PC-9 (cell line): ENCODE results near the gene RAET1E. TPM values are rescaled to one million over a fixed set of nuclear protein-coding genes. Genes with fewer than 3 reads are reported as not detected.
"Not testable (repeated sequence)": the region's sequence is repeated elsewhere in the genome, so short reads cannot be mapped to it uniquely, and the experiment has no call there.

ENCODE experiments used
- BruUV-seq: library from RNA; stranded (reverse); fragments of 400-500 nt; replicated peaks from 2 replicates; lab custom pipeline; 2021; lab: Mats Ljungman, UMichigan
- CTCF ChIA-PET: fragments of 300-600 bp; sonication (Branson Sonifier 250); formaldehyde crosslinking; loops from one replicate; lab custom pipeline; 2022; ENCODE audit warnings: antibody characterized with exemption; lab: Charles Lee
- POLR2A ChIA-PET: fragments of 300-600 bp; sonication (Branson Sonifier 250); formaldehyde crosslinking; loops from one replicate; lab custom pipeline; 2022; ENCODE audit warnings: antibody characterized with exemption; ENCODE audit not compliant: unreplicated experiment; lab: Charles Lee
- DNase-seq, 2 experiments: peaks; one replicate each; pipeline versions ENCODE4 v3.0.0 to v3.0.0-alpha.2; 2015 to 2022; ENCODE audit warnings: mixed read lengths in 1 of 2
- H2AFZ ChIP-seq: fragments of 200-600 bp; sonication (generic); 2 replicates; pipeline ENCODE4 v1.8.1; 2017; ENCODE audit warnings: antibody characterized with exemption
- H3F3A ChIP-seq: fragments of 200-600 bp; sonication (generic); 2 replicates; pipeline ENCODE4 v1.8.1; 2017; ENCODE audit warnings: antibody characterized with exemption, mild to moderate bottlenecking, low read depth; ENCODE audit not compliant: insufficient read depth
- H3K27ac ChIP-seq: fragments of 200-600 bp; sonication (generic); 2 replicates; pipeline ENCODE4 v1.6.1; 2016; ENCODE audit warnings: mixed run types
- H3K27me3 ChIP-seq: fragments of 200-600 bp; sonication (generic); 2 replicates; pipeline ENCODE4 v1.6.1; 2016; ENCODE audit warnings: low read depth, mixed run types; ENCODE audit not compliant: insufficient read depth
- H3K36me3 ChIP-seq: fragments of 200-600 bp; sonication (generic); 2 replicates; pipeline ENCODE4 v1.6.1; 2016; ENCODE audit warnings: low read depth, mixed run types
- H3K4me1 ChIP-seq: fragments of 200-600 bp; sonication (generic); replicated peaks from 2 replicates; pipeline ENCODE4 v1.6.1; 2016; ENCODE audit warnings: mixed run types; ENCODE audit not compliant: insufficient read depth
- H3K4me2 ChIP-seq: fragments of 200-600 bp; sonication (generic); 2 replicates; pipeline ENCODE4 v1.6.1; 2017; ENCODE audit warnings: mixed run types
- H3K4me3 ChIP-seq: fragments of 200-600 bp; sonication (generic); 2 replicates; pipeline ENCODE4 v1.6.1; 2016; ENCODE audit warnings: mixed run types
- H3K79me2 ChIP-seq: fragments of 200-600 bp; sonication (generic); 2 replicates; pipeline ENCODE4 v1.6.1; 2017; ENCODE audit warnings: low read depth, mixed run types
- H3K9me2 ChIP-seq: fragments of 200-600 bp; sonication (generic); 2 replicates; pipeline ENCODE4 v1.8.1; 2017; ENCODE audit warnings: mild to moderate bottlenecking; ENCODE audit not compliant: insufficient read depth
- H3K9me3 ChIP-seq: fragments of 200-600 bp; sonication (generic); 2 replicates; pipeline ENCODE4 v1.8.1; 2016; ENCODE audit warnings: low read depth; ENCODE audit not compliant: insufficient read depth
- H4K20me1 ChIP-seq: fragments of 200-600 bp; sonication (generic); 2 replicates; pipeline ENCODE4 v1.8.1; 2017; ENCODE audit not compliant: insufficient read depth
- EZH2 ChIP-seq: fragments of 200-600 bp; sonication (generic); IDR thresholded peaks from 2 replicates; pipeline ENCODE4 v1.8.0; 2017; ENCODE audit warnings: antibody characterized with exemption, low read depth
- intact Hi-C: fragments of 100-400 bp; cut with micrococcal nuclease; formaldehyde crosslinking; loops from one replicate; pipeline ENCODE4 v1.10.0; 2022; ENCODE audit not compliant: unreplicated experiment
- total RNA-seq: library from RNA; stranded (reverse); gene quantifications from 2 replicates; pipeline ENCODE4 v1.2.3, GENCODE V29; 2021
- TF ChIP-seq, protein P1 (sequence below): fragments of 200-600 bp; sonication (generic); conservative IDR thresholded peaks from 2 replicates; pipeline ENCODE4 v1.6.1; 2017; ENCODE audit warnings: mixed run types, antibody characterized with exemption, mild to moderate bottlenecking, moderate library complexity

Gene RAET1E
- total RNA-seq, 1 experiment from 2014 or later = 0.20 TPM

- TF ChIP-seq EZH2 = no peak
- TF ChIP-seq, protein P1, sequence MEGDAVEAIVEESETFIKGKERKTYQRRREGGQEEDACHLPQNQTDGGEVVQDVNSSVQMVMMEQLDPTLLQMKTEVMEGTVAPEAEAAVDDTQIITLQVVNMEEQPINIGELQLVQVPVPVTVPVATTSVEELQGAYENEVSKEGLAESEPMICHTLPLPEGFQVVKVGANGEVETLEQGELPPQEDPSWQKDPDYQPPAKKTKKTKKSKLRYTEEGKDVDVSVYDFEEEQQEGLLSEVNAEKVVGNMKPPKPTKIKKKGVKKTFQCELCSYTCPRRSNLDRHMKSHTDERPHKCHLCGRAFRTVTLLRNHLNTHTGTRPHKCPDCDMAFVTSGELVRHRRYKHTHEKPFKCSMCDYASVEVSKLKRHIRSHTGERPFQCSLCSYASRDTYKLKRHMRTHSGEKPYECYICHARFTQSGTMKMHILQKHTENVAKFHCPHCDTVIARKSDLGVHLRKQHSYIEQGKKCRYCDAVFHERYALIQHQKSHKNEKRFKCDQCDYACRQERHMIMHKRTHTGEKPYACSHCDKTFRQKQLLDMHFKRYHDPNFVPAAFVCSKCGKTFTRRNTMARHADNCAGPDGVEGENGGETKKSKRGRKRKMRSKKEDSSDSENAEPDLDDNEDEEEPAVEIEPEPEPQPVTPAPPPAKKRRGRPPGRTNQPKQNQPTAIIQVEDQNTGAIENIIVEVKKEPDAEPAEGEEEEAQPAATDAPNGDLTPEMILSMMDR = no peak
- no peaks in the 10 kb centered on the region for H4K20me1 ChIP-seq
- intact Hi-C loops = loop anchor here (5.0 to 10.0 kb wide), 2 partner anchors 464 to 1402 kb away; no protein-coding TSS in a partner anchor
- no peak overlapping the region for H3K27ac ChIP-seq
- no peaks in the 10 kb centered on the region for H3K27me3 ChIP-seq
- H3K79me2 ChIP-seq = no peaks in the 10 kb centered on the region
- ChIA-PET POLR2A (no interaction called here), CTCF (no interaction called here)
- H3K9me3 ChIP-seq = no peaks in the 10 kb centered on the region
- no peak overlapping the region for H3K4me3 ChIP-seq
- H2AFZ ChIP-seq = 0 out of 2 replicates have a peak overlapping the region, but pooled peaks have one; percentile 15
- H3K4me2 ChIP-seq = peak overlapping the region; percentile 40
- no peak for DNase-seq
- no TSS peak for BruUV-seq
- peaks cover 20% of the 10 kb centered on the region for H3K4me1 ChIP-seq
- H3K36me3 ChIP-seq = no peaks in the 10 kb centered on the region
- H3K9me2 ChIP-seq = no peaks in the 10 kb centered on the region
- no peaks in the 10 kb centered on the region; the same call in 1 of the 2 replicates for H3F3A ChIP-seq
Measured at GRCh38 chr6:149933036-149933435, 35.1 kb upstream of the RAET1E start.

GRCh38 chr6:149931501-149931900, 33.6 kb upstream of the RAET1E start:
- H3F3A ChIP-seq = no peaks in the 10 kb centered on the region
- intact Hi-C loops = loop anchor here (5.0 to 10.0 kb wide), 2 partner anchors 466 to 1403 kb away; no protein-coding TSS in a partner anchor
- no peaks in the 10 kb centered on the region for H3K9me3 ChIP-seq
- H3K4me3 ChIP-seq = no peak overlapping the region
- no peaks in the 10 kb centered on the region for H3K27me3 ChIP-seq
- no peaks in the 10 kb centered on the region for H3K79me2 ChIP-seq
- BruUV-seq = no TSS peak
- TF ChIP-seq, protein P1 = no peak
- TF ChIP-seq EZH2 = no peak
- H3K36me3 ChIP-seq = no peaks in the 10 kb centered on the region
- no peaks in the 10 kb centered on the region for H3K9me2 ChIP-seq
- DNase-seq = no peak
- H3K27ac ChIP-seq = no peak overlapping the region
- no peaks in the 10 kb centered on the region for H4K20me1 ChIP-seq
- H3K4me2 ChIP-seq = no peak overlapping the region
- ChIA-PET CTCF (no interaction called here), POLR2A (no interaction called here)
- H3K4me1 ChIP-seq = peaks cover 21% of the 10 kb centered on the region
- no peak overlapping the region for H2AFZ ChIP-seq

DNA sequence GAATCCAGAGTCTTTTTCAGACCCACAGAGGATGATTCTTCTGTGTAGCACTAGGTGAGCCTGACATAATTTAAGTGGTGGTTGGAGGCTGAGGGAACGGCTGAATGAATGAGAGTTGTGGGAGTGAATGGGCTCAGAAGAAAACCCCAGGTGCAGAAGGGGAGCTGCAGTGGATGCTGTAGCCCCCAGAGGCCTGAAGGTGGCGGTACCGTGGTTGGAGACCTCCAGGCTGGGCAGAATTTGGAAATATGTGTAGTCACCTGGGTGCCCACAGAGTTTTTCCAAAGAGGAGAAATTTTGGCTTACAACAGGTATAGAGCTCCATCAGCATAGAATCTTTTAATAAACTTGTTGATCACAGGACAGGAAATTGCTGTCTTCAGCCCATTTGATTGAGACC, 31.5 kb upstream of the RAET1E start:
- H3K36me3 ChIP-seq = no peaks in the 10 kb centered on the region
- H3K27me3 ChIP-seq = no peaks in the 10 kb centered on the region
- CTCF ChIA-PET = no interaction called here
- no peak overlapping the region for H2AFZ ChIP-seq
- intact Hi-C loops = loop anchor here (5.0 kb wide), 2 partner anchors 207 to 382 kb away; partner anchors contain the start of gene PPIL4
- DNase-seq = no peak
- peaks cover 23% of the 10 kb centered on the region for H3K4me1 ChIP-seq
- POLR2A ChIA-PET = no interaction called here
- H3K27ac ChIP-seq = no peak overlapping the region
- H3F3A ChIP-seq = no peaks in the 10 kb centered on the region
- no peaks in the 10 kb centered on the region for H3K79me2 ChIP-seq
- TF ChIP-seq, protein P1 = peak; percentile 53
- TF ChIP-seq EZH2 = no peak
- H3K4me2 ChIP-seq = no peak overlapping the region
- BruUV-seq = no TSS peak
- H4K20me1 ChIP-seq = no peaks in the 10 kb centered on the region
- H3K9me3 ChIP-seq = no peaks in the 10 kb centered on the region
- no peak overlapping the region for H3K4me3 ChIP-seq
- H3K9me2 ChIP-seq = no peaks in the 10 kb centered on the region

GRCh38 chr6:149927025-149927424, 29.1 kb upstream of the RAET1E start:
- H3K9me3 ChIP-seq, H3K36me3 ChIP-seq, H2AFZ ChIP-seq, H3K79me2 ChIP-seq, H3K9me2 ChIP-seq, POLR2A ChIA-PET, H3K4me2 ChIP-seq, H3F3A ChIP-seq, H3K4me1 ChIP-seq, BruUV-seq, H3K27me3 ChIP-seq, H3K27ac ChIP-seq, CTCF ChIA-PET, H3K4me3 ChIP-seq, H4K20me1 ChIP-seq, DNase-seq: not testable (repeated sequence)
- intact Hi-C loops = loop anchor here (5.0 kb wide), 2 partner anchors 205 to 380 kb away; partner anchors contain the start of gene PPIL4
